ENCODE results near the gene OR10G8.

OR10G8 gene

GRCh38 chr11:124078591-124078990, 52.0 kb downstream of the OR10G8 start:
- DNase-seq (ENCODE audit: low read depth), result no peak

GRCh38 chr11:124079631-124080326, 53.2 kb downstream of the OR10G8 start:
- no peak for DNase-seq (ENCODE audit: low read depth)

Data from activated gamma-delta T cell treated with anti-CD3 and anti-CD28 coated beads, Interleukin-2, amount 50 U/mL, for 16 hours (primary cell).